H1 (cell line): ENCODE data around the gene ZSCAN25. TPM values are rescaled to one million over a fixed set of nuclear protein-coding genes. Genes with fewer than 3 reads are reported as not detected.

Source experiments
- ASH2L ChIP-seq: fragments of 200-600, 300-600 bp; sonication (generic); IDR thresholded peaks from one replicate; pipeline ENCODE4 v1.7.1; 2017; ENCODE audit warnings: low read length
- CBX8 ChIP-seq: fragments of 300-800, 300-1000 bp; sonication (generic); IDR thresholded peaks from 2 replicates; pipeline ENCODE4 v1.7.1; 2016; ENCODE audit warnings: low read depth, low read length, borderline replicate concordance
- CHD2 ChIP-seq: IDR thresholded peaks from 2 replicates; pipeline ENCODE4 v1.6.1; 2012; ENCODE audit warnings: low read length, improper control_type of control experiment
- CREB1 ChIP-seq: IDR thresholded peaks from 2 replicates; pipeline ENCODE4 v1.6.1; 2012; ENCODE audit warnings: inconsistent platforms
- KDM5A ChIP-seq: fragments of 200-600 bp; IDR thresholded peaks from 2 replicates; pipeline ENCODE4 v1.7.1; 2012; ENCODE audit warnings: mild to moderate bottlenecking, low read length, inconsistent platforms, mixed read lengths
- SP1 ChIP-seq: IDR thresholded peaks from 2 replicates; pipeline ENCODE4 v1.6.1; 2011; ENCODE audit warnings: low read depth, low read length
- polyA plus RNA-seq, 7 experiments: library from polyadenylated mRNA; depleted of rRNA in 3 of 7; stranded (reverse) in 5 of 7; unstranded in 2 of 7; fragments of >200 nt in 5 of 7; fragments of 200-250 nt in 2 of 7; gene quantifications; 1 replicate in 5 of 7; 2 replicates in 1 of 7; 4 replicates in 1 of 7; pipeline versions ENCODE4 v1.2.1 to v1.2.3, GENCODE V29; 2011 to 2013; ENCODE audit warnings: missing spikeins in 2 of 7, mixed read lengths in 2 of 7
- total RNA-seq: library from RNA; stranded (reverse); fragmentation: NEBNext Ultra II Directional; extraction: Animal tissue kit (Norgen Biotek cat#: 25700); gene quantifications from 2 replicates; pipeline ENCODE4 v1.2.1, GENCODE V29; 2021
- TF ChIP-seq, protein P1 (sequence below): IDR thresholded peaks from 2 replicates; pipeline ENCODE4 v1.6.1; 2012; ENCODE audit warnings: low read length, inconsistent platforms

The ZSCAN25 gene
- total and polyA plus RNA-seq, 2 of the 8 experiments (the other 6 are each of a cell fraction or from before 2014, with no cell fraction given) = 10.1 to 18.6 TPM

DNA sequence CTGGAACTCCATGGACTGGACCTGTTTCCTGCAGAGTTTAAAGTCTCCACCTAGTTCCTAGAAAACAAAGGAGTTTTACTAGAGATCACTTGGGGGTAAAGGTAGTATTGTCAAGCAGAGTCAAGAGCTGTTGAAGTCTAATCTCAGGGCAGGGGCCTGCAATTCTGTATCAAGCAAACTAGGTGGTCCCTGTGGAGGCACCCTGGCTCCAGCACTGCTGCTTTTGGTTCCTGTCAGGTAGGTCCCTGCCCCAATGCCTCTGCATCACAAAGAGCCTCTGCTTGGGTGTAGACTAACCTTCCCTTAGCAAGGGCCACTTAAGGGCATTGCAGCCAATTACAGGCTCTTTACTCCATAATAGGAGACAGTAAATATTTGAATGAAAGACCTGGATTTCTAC, 22.5 kb downstream of the ZSCAN25 start (continued):
- TF ChIP-seq, protein P1, sequence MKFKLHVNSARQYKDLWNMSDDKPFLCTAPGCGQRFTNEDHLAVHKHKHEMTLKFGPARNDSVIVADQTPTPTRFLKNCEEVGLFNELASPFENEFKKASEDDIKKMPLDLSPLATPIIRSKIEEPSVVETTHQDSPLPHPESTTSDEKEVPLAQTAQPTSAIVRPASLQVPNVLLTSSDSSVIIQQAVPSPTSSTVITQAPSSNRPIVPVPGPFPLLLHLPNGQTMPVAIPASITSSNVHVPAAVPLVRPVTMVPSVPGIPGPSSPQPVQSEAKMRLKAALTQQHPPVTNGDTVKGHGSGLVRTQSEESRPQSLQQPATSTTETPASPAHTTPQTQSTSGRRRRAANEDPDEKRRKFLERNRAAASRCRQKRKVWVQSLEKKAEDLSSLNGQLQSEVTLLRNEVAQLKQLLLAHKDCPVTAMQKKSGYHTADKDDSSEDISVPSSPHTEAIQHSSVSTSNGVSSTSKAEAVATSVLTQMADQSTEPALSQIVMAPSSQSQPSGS = no peak
- TF ChIP-seq CHD2 (no peak), CREB1 (no peak), ASH2L (no peak), CBX8 (no peak), KDM5A (no peak), SP1 (no peak)
